Measurements from ENCODE around the gene ZBTB32. TPM values are rescaled to one million over a fixed set of nuclear protein-coding genes. Genes with fewer than 3 reads are reported as not detected.
A peak's percentile ranks its signal among the peaks of the same experiment; 100 is the strongest.

ZBTB32 gene
- total RNA-seq, 1 experiment from 2014 or later = not detected

- peak; percentile 85 for ATAC-seq
- intact Hi-C loops (cut with micrococcal nuclease; ENCODE audit: unreplicated experiment) = loop anchor here (2.0 to 10.0 kb wide), 2 partner anchors 23 to 163 kb away; no protein-coding TSS in a partner anchor
Measured at GRCh38 chr19:35717665-35718344, 13.4 kb downstream of the ZBTB32 start, which contains the start of gene KMT2B. TSS of gene KMT2B (plus strand) at chr19:35718003. CDS start at chr19:35718019, 16 bp downstream.

More at GRCh38 chr19:35717665-35718344, 13.4 kb downstream of the ZBTB32 start, which contains the start of gene KMT2B:
- Histone ChIP-seq H3K4me3 (ENCODE audit: low read depth in 2 of 2, low read length in 2 of 2) (peak within 1 kb of the TSS; percentile 85 to 87), H3K27ac (ENCODE audit: low read length) (peak within 1 kb of the TSS; percentile 89), H3K9me3 (ENCODE audit: control insufficient read depth, insufficient read depth, low read depth, low read length) (no peaks in the 10 kb centered on the region), H3K27me3 (ENCODE audit: control insufficient read depth, insufficient read depth, low read length) (no peaks in the 10 kb centered on the region), H3K36me3 (ENCODE audit: control insufficient read depth, insufficient read depth, low read length) (peaks cover 6% of the 10 kb centered on the region; the same call in 1 of the 2 replicates), H3K4me1 (ENCODE audit: control insufficient read depth, insufficient read depth, low read length) (peaks cover 16% of the 10 kb centered on the region)
- no peak for DNase-seq (ENCODE audit: low read depth, low spot score)
- no TSS peak for BruUV-seq (replicated peaks)
- no peak for TF ChIP-seq REST (IDR thresholded peaks at IDR 0.05; ENCODE audit: insufficient read depth in 1 of 2, low read depth in 2 of 2, low read length in 1 of 2)
- TF ChIP-seq CTCF (IDR thresholded peaks at IDR 0.05) = no peak
- TF ChIP-seq SIN3A (IDR thresholded peaks at IDR 0.05; ENCODE audit: borderline replicate concordance, insufficient read depth, low read depth, low read length) = no peak
- TF ChIP-seq POLR2AphosphoS5 (IDR thresholded peaks at IDR 0.05; ENCODE audit: low read depth, low read length) = no peak
- TF ChIP-seq TCF7L2 (IDR thresholded peaks at IDR 0.05; ENCODE audit: low read depth, low read length) = no peak
- POLR2A ChIA-PET = no interaction called here
- in situ Hi-C loops (cut with HindIII; ENCODE audit: low pct_unique_long_range_greater_than_20kb, low sequenced_read_pairs) = no loop called here
- CTCF ChIA-PET = no interaction called here
